Activated B cell treated with CpG ODN at 0.5 μM for 24 hours (primary cell): Measurements from ENCODE around the gene PCDHGB7. TPM values are rescaled to one million over a fixed set of nuclear protein-coding genes. Genes with fewer than 3 reads are reported as not detected.
"Not testable (repeated sequence)": the region's sequence is repeated elsewhere in the genome, so short reads cannot be mapped to it uniquely, and the experiment has no call there.

ENCODE experiments used
- ATAC-seq: fragments of 200-7000 bp; cut with Tn5 transposase; one replicate; pipeline ENCODE4 v1.10.0; 2021; ENCODE audit warnings: low read depth, mild to moderate bottlenecking, moderate library complexity
- CTCF ChIA-PET: fragments of 350-600 bp; sonication (Branson Sonifier 250); formaldehyde crosslinking; loops from one replicate; lab custom pipeline; 2021; ENCODE audit warnings: antibody characterized with exemption; lab: Charles Lee
- POLR2A ChIA-PET: fragments of 350-600 bp; sonication (Branson Sonifier 250); formaldehyde crosslinking; loops from one replicate; lab custom pipeline; 2021; ENCODE audit warnings: antibody characterized with exemption; lab: Charles Lee
- DNase-seq: peaks from one replicate; pipeline ENCODE4 v3.0.0; 2022
- H3K27ac Mint-ChIP-seq: one replicate; pipeline ENCODE4 v1.8.0; 2020; ENCODE audit warnings: mixed read lengths
- H3K27me3 Mint-ChIP-seq: one replicate; pipeline ENCODE4 v1.8.0; 2021; ENCODE audit warnings: mixed read lengths
- H3K36me3 Mint-ChIP-seq: one replicate; pipeline ENCODE4 v1.8.0; 2021; ENCODE audit warnings: low read depth, mixed read lengths
- H3K4me1 Mint-ChIP-seq: one replicate; pipeline ENCODE4 v1.8.0; 2021; ENCODE audit warnings: mixed read lengths
- H3K4me3 Mint-ChIP-seq: one replicate; pipeline ENCODE4 v1.8.0; 2020; ENCODE audit warnings: mild to moderate bottlenecking, mixed read lengths
- H3K9me3 Mint-ChIP-seq: one replicate; pipeline ENCODE4 v1.8.0; 2020; ENCODE audit warnings: mixed read lengths
- CTCF ChIP-seq: fragments of 200-600 bp; IDR thresholded peaks from one replicate; pipeline ENCODE4 v1.8.0; 2022; ENCODE audit warnings: antibody characterized with exemption, mild to moderate bottlenecking
- intact Hi-C: fragments of 100-400 bp; cut with micrococcal nuclease; formaldehyde crosslinking; loops from one replicate; pipeline ENCODE4 v1.15.1; 2024
- total RNA-seq: library from RNA; stranded (reverse); gene quantifications from 2 replicates; pipeline ENCODE4 v1.2.3, GENCODE V29; 2022

Gene PCDHGB7
- total RNA-seq = 1.2 and 1.4 TPM in 2 replicates

DNA sequence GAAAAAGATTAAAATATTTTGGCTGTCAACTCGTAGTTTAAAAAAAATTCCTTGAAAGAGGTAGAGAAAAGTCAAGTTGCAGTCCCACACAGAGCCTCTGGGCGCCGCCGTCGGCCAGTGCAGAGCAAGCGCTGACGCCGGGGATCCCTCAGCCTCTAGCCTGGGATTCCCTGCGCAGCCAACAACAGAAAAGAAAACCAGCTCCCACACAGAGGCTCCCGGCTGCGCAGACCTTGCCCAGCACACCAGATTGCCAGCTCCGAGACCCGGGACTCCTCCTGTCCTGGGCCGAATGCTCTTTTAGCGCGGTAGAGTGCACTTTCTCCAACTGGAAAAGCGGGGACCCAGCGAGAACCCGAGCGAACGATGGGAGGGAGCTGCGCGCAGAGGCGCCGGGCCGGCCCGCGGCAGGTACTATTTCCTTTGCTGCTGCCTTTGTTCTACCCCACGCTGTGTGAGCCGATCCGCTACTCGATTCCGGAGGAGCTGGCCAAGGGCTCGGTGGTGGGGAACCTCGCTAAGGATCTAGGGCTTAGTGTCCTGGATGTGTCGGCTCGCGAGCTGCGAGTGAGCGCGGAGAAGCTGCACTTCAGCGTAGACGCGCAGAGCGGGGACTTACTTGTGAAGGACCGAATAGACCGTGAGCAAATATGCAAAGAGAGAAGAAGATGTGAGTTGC lies at the start of gene PCDHGB7:
Gene PCDHGB7 (plus strand): TSS at position 184 of the 679 bp plus-strand sequence. CDS start 183 bp downstream, at position 367.
- Mint-ChIP-seq H3K4me3 (peak within 1 kb of the TSS; percentile 64), H3K9me3 (peaks cover 19% of the 10 kb centered on the region), H3K4me1 (peaks cover 28% of the 10 kb centered on the region), H3K27me3 (peaks cover 57% of the 10 kb centered on the region)
- intact Hi-C loops = loop anchor here (1.0 to 10.0 kb wide), 2 partner anchors 107 to 457 kb away; partner anchors contain the start of gene PCDH1
- not testable (repeated sequence) for H3K27ac Mint-ChIP-seq, H3K36me3 Mint-ChIP-seq, DNase-seq
- ChIA-PET CTCF (interaction anchor here (1.3 to 3.0 kb wide), 3 partner anchors 10 to 147 kb away, joined by 3 to 16 read pairs (median 12); no protein-coding TSS in a partner anchor), POLR2A (interaction anchor here (1.0 kb wide), 1 partner anchor 150 kb away, joined by 3 read pairs; no protein-coding TSS in a partner anchor)
- ATAC-seq = peak; percentile 73

- no peak for TF ChIP-seq CTCF
- DNase-seq (no peak), ATAC-seq (peak; percentile 64)
- Mint-ChIP-seq H3K27ac (no peak within 1 kb of the TSS), H3K4me1 (peaks cover 7% of the 10 kb centered on the region), H3K36me3 (peaks cover 5% of the 10 kb centered on the region), H3K4me3 (peak within 1 kb of the TSS; percentile 81), H3K27me3 (peaks cover 54% of the 10 kb centered on the region), H3K9me3 (peaks cover 22% of the 10 kb centered on the region)
- POLR2A ChIA-PET = interaction anchor here (0.6 kb wide), 2 partner anchors 44 to 220 kb away, joined by 3 to 4 read pairs; no protein-coding TSS in a partner anchor
- CTCF ChIA-PET = interaction anchor here (0.6 to 2.8 kb wide), 12 partner anchors 20 to 508 kb away, joined by 3 to 23 read pairs (median 4); partner anchors contain the start of genes PCDH1, PCDHGB1, PCDHGB5 and TAF7
- intact Hi-C loops = loop anchor here (1.0 to 5.0 kb wide), 2 partner anchors 42 to 194 kb away; partner anchors contain the start of gene PCDHGA10
These were observed 47.3 kb upstream of the PCDHGB7 start, which contains the start of gene PCDHGB3 for GRCh38 chr5:141369994-141370848. TSS of gene PCDHGB3 (plus strand) at chr5:141370242. CDS start at chr5:141370395, 153 bp downstream.

GRCh38 chr5:141371572-141372475 lies 45.7 kb upstream of the PCDHGB7 start:
- Mint-ChIP-seq H3K36me3 (no peaks in the 10 kb centered on the region), H3K27ac (no peak overlapping the region), H3K4me1 (peaks cover 7% of the 10 kb centered on the region), H3K9me3 (peaks cover 17% of the 10 kb centered on the region), H3K27me3 (peaks cover 43% of the 10 kb centered on the region), H3K4me3 (no peak overlapping the region)
- intact Hi-C loops = loop anchor here (5.0 kb wide), 1 partner anchor 40 kb away; the partner anchor contains the start of gene PCDHGA10
- DNase-seq (no peak), ATAC-seq (no peak)
- ChIA-PET POLR2A (no interaction called here), CTCF (interaction anchor here (2.8 kb wide), 1 partner anchor 192 kb away, joined by 23 read pairs; no protein-coding TSS in a partner anchor)
- TF ChIP-seq CTCF = no peak

DNA sequence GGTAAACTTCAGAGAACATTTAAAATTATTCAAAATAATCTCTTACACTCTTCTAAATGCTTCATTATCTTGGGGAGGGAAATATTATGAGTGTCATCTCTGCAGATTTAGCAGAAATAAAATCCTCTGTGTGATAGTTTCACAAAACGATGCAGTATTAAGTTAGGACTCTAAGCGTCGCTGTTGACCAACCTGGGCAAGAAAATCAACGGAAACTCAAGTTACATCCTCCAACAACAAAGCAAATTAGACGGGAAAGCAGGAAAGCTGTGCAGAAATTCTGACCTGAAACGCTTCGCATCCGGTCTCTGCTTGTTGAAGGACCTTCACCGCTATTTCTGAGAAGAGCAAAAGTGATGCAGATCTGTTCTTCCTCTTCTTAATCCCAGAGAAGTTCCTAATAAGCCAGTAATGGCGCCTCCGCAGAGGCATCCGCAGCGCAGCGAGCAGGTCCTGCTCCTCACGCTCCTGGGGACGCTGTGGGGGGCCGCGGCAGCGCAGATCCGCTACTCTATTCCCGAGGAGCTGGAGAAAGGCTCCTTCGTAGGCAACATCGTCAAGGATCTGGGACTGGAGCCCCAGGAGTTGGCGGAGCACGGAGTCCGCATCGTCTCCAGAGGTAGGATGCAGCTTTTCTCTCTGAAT lies 43.7 kb upstream of the PCDHGB7 start, which contains the start of gene PCDHGA6:
Gene PCDHGA6 (plus strand): TSS at position 219 of the 645 bp plus-strand sequence. CDS start 193 bp downstream, at position 412.
- Mint-ChIP-seq H3K27ac (no peak within 1 kb of the TSS), H3K9me3 (peaks cover 22% of the 10 kb centered on the region), H3K27me3 (peaks cover 37% of the 10 kb centered on the region), H3K4me1 (peaks cover 7% of the 10 kb centered on the region), H3K4me3 (peak within 1 kb of the TSS; percentile 12), H3K36me3 (no peaks in the 10 kb centered on the region)
- intact Hi-C loops = loop anchor here (1.0 to 5.0 kb wide), 2 partner anchors 39 to 185 kb away; partner anchors contain the start of gene PCDHGA10
- no peak for TF ChIP-seq CTCF
- DNase-seq (no peak), ATAC-seq (no peak)
- CTCF ChIA-PET = interaction anchor here (1.3 kb wide), 1 partner anchor 24 kb away, joined by 3 read pairs; the partner anchor contains the start of gene PCDHGB5
- POLR2A ChIA-PET = no interaction called here
